Activated CD4-positive, alpha-beta T cell treated with anti-CD3 and anti-CD28 coated beads, Interleukin-10, Interleukin-2, amounts not matched to agents 100 ng/mL and 50 ng/mL, durations not matched to agents 16 hours and 8 hours (primary cell): Measurements from ENCODE around the gene PTBP1.
"Not testable (repeated sequence)": the region's sequence is repeated elsewhere in the genome, so short reads cannot be mapped to it uniquely, and the experiment has no call there.

Experiments
- DNase-seq: peaks from one replicate; pipeline ENCODE4 v3.0.0-alpha.2; 2020

Gene PTBP1

DNA sequence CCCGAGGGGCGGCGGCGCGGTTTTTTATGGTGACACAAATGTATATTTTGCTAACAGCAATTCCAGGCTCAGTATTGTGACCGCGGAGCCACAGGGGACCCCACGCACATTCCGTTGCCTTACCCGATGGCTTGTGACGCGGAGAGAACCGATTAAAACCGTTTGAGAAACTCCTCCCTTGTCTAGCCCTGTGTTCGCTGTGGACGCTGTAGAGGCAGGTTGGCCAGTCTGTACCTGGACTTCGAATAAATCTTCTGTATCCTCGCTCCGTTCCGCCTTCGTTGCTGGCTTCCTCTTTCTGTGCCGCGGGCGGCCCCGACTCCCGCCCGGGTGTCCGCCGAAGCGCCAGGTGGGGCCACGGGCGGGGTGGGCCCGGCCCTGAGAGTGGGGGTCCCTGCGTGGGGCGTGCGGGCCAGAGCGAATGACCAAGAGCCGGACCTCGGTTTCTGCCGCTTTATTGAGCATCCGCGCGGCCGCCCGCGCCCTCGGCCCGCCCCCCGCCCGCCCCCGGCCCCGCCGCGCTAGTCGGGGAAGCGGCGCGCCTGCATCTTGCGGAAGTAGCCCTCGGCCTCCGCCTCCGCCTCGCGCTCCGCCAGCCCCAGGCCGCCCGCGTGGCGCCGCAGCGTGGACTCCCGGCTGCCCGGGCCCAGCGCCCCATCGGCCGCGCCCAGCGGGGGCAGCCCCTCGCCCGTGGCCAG lies 14.9 kb downstream of the PTBP1 start:
- no peak for DNase-seq

DNA sequence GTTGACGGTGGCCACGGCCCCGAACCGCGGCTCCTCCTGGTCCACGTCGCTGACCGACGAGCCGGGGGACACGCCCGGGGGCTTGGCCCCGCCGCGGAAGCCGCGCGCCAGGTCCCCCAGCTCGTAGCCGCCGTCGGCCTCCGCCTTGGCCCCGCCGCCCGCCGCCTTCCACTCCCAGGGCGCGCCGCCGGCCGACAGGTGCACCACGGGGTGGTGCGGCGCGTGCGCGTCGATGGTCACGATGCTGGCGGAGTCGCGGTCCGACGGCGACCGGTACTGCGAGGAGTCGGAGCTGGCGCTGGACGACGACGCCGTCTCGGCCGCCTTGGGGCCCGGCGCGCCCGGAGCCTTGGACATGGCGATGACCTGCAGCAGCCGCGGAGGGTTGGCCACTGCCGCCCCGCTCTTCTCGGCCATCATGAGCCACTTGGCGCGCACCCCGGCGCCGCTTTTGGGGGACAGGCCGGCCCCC lies 15.5 kb downstream of the PTBP1 start:
- no peak for DNase-seq

GRCh38 chr19:813219-814151 lies 16.2 kb downstream of the PTBP1 start:
- DNase-seq: no peak

GRCh38 chr19:814152-815078 lies 17.2 kb downstream of the PTBP1 start:
- DNase-seq: no peak

GRCh38 chr19:815079-815774 lies 18.0 kb downstream of the PTBP1 start:
- DNase-seq: no peak

DNA sequence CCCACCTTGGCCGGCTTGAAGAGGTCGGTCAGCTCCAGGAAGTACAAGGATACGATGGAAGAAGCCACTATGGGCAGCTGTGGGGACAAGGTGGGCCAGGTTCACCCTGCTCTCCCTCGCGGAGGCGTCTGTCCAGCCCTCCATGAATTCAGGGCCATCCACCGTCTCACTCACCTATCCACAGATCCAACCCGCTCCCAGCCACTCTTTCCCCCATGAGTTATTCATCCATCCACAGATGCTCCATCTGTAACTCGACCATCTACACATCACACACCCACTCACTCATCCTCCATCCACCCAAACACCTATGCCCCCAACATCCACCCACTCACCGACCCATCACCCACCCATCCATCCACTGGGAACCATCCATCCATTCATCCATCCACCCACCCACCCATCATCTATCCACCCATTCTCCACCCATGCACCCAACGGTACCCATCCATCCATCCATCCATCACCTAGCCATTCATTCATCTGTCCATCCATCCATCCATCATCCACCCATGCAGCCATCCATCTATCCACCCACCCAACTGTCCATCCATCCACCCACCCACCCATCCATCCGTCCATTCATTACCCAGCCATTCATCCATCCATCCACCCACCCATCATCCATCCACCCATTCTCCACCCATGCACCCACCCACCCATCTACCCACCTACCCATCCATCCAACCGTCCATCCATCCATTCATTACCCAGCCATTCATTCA lies 18.7 kb downstream of the PTBP1 start:
- no peak for DNase-seq

DNA sequence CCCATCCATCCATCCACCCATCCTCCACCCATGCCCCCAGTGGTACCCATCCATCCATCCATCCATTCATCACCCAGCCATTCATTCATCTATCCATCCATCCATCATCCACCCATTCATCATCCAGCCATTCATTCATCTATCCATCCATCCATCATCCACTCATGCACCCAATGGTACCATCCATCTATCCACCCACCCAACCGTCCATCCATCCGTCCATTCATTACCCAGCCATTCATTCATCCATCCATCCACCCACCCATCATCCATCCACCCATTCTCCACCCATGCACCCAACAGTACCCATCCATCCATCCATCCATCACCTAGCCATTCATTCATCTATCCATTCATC lies 19.2 kb downstream of the PTBP1 start:
- no peak for DNase-seq

DNA sequence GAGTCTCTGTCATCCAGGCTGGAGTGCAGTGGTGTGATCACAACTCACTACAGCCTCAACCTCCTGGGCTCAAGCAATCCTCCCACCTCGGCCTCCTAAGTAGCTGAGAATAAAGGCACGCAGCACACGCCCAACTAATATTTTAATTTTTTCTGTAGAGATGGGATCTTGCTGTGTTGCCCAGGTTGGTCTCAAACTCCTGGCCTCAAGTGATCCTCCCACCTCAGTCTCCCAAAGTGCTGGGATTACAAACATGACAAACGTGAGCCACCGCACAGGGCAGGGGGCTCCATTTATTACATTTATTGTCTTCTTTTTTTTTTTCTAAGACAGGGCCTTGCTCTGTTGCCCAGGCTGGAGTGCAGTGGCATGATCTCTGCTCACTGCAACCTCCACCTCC lies 23.0 kb downstream of the PTBP1 start:
- not testable (repeated sequence) for DNase-seq

- no peak for DNase-seq
Measured at GRCh38 chr19:821231-821824, 24.1 kb downstream of the PTBP1 start.

GRCh38 chr19:821825-822503 lies 24.7 kb downstream of the PTBP1 start, which contains the start of gene PLPPR3:
PLPPR3 (minus strand) TSS chr19:821955; CDS start chr19:821559, 396 bp downstream.
- DNase-seq: no peak

GRCh38 chr19:823565-824121 lies 26.4 kb downstream of the PTBP1 start:
- DNase-seq: no peak

DNA sequence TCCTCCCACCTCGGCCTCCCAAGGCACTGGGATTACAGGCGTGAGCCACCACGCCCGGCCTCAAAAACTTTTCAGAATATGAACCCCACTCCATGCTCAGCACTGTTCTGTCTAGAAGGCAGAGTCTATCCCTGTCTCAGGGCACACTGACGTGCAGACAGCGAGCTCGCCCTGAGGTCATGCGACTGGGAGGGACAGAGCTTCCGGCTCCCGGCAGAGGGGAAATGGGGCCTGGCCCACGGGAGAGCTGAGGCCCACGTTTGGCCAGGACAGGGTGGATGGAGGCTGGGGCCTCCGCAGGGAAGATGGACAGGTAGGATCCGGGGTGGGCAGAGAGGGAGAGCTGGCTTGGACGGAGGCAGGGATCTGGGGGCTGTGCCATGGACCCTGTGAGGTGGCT lies 27.6 kb downstream of the PTBP1 start:
- DNase-seq: no peak

DNA sequence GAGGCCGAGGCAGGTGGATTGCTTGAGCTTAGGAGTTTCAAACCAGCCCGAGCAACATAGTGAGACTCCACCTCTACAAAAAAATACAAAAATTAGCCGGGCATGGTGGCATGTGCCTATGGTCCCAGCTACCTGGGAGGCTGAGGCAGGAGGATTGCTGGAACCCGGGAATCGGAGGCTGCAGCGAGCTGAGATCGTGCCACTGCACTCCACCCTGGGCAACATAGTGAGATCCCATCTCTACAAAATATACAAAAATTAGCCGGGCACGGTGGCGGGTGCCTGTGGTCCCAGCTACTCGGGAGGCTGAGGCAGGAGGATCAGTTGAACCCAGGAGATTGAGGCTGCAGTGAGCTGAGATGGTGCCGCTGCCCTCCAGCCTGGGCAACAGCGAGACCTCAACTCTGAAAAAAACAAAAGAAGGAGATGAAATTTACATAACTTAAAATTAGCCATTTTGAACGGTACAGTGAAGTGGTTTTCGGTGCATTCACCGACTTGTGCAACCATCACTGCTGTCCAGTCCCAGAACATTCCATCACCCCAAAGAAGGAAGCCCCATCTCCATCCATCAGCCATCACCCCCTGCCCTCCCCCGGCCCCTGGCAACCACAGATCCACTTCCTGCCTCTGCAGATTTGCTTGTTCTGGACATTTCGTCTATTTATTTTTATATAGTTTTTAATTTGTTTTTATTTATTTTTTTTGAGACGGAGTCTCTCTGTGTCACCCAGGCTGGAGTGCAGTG lies 28.8 kb downstream of the PTBP1 start:
- DNase-seq: no peak

DNA sequence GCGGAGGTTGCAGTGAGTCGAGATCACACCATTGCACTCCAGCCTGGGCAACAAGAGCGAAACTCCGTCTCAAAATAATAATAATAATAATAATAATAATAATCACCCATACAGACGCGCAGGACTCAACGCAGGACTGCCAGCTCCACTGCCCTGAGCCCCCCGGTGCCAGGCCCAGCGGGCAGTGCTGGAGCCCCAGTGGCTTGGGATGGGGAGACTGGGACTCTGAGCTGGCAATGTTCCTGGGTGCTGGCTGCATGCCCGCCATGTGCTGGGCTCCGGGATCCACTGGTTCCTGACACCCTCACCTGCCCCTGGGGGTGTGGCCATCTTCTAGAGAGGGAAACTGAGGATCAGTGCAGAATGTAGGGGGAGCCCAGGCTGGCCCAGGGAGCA lies 30.1 kb downstream of the PTBP1 start:
- DNase-seq: no peak

DNA sequence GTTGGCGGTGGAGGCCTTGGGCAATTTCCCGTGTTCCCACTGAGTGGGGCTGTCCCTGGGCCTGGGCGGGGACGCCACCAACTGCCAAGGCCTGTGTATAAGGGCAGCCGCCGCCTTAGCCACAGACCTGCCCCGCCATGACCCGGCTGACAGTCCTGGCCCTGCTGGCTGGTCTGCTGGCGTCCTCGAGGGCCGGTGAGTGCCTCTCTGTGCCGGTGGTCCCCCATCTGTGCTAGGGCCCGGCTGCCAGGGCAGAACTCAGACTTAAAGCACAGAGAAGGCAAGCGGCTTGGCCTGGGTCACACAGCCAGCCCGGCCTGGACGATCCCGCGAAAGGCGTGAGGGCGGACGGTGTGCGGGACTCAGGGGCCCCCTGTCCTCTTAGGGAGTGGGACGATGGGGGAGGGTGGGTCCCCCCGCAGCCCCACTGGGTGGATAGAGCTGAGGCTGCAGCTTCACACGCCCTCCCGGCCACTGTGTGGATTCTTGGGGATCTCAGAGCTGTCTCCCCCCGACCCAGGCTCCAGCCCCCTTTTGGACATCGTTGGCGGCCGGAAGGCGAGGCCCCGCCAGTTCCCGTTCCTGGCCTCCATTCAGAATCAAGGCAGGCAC lies 30.6 kb downstream of the PTBP1 start, which contains the start of gene AZU1:
TSS of gene AZU1 (plus strand) at position 128 of the 612 bp plus-strand sequence. CDS start at position 138, 10 bp downstream.
- DNase-seq: no peak

DNA sequence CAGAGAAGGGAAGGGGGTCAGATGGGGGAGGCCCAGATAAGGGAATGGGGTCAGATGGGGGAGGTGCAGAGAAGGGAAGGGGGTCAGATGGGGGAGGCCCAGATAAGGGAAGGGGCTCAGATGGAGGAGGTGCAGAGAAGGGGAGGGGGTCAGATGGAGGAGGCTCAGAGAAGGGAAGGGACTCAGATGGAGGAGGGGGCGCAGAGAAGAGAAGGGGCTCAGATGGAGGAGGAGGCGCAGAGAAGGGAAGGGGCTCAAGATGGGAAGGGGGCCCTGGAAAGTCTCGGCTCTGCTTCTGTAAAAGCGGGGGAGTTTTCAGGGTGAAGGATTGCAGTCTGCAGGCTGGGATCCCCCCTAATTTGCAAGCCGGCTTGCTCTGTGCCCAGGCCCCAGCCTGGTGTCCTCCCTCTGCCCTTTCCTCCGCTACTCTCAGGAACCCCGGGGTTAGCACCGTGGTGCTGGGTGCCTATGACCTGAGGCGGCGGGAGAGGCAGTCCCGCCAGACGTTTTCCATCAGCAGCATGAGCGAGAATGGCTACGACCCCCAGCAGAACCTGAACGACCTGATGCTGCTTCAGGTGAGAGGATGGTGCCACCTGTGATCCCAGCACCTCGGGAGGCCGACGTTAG lies 32.0 kb downstream of the PTBP1 start:
- DNase-seq: no peak

- DNase-seq: no peak
Measured at GRCh38 chr19:831407-832369, 34.4 kb downstream of the PTBP1 start.
